BLaER1 treated with 17β-estradiol and CSF1 and Interleukin-3, amounts not matched to agents 10 nM and 100 nM (cell line): ENCODE results near the gene CLIC4.

ENCODE experiments used
- H3K27ac ChIP-seq, 11 experiments: shearing (Covaris generic); formaldehyde crosslinking; 2 replicates each; pipeline ENCODE4 v1.8.1; 2022
- H3K27me3 ChIP-seq, 11 experiments: shearing (Covaris generic); formaldehyde crosslinking; 2 replicates each; pipeline ENCODE4 v1.8.1; 2022
- H3K36me3 ChIP-seq, 11 experiments: shearing (Covaris generic); formaldehyde crosslinking; 2 replicates each; pipeline ENCODE4 v1.8.1; 2022
- H3K4me1 ChIP-seq, 10 experiments: shearing (Covaris generic); formaldehyde crosslinking; 2 replicates each; pipeline ENCODE4 v1.8.1; 2022
- H3K4me2 ChIP-seq, 11 experiments: shearing (Covaris generic); formaldehyde crosslinking; 2 replicates each; pipeline ENCODE4 v1.8.1; 2022
- H3K4me3 ChIP-seq, 10 experiments: shearing (Covaris generic); formaldehyde crosslinking; 2 replicates each; pipeline ENCODE4 v1.8.1; 2022
- H3K9ac ChIP-seq, 11 experiments: shearing (Covaris generic); formaldehyde crosslinking; 2 replicates each; pipeline ENCODE4 v1.8.1; 2022
- H3K9me3 ChIP-seq, 11 experiments: shearing (Covaris generic); formaldehyde crosslinking; replicated peaks in 1 of 11; 2 replicates each; pipeline ENCODE4 v1.8.1; 2022
- H4K20me1 ChIP-seq, 11 experiments: shearing (Covaris generic); formaldehyde crosslinking; 2 replicates each; pipeline ENCODE4 v1.8.1; 2022
- Cebpa-rat ChIP-seq, 11 experiments: shearing (Covaris generic); IDR thresholded peaks; 2 replicates each; pipeline ENCODE4 v1.8.1; 2022

Gene CLIC4

DNA sequence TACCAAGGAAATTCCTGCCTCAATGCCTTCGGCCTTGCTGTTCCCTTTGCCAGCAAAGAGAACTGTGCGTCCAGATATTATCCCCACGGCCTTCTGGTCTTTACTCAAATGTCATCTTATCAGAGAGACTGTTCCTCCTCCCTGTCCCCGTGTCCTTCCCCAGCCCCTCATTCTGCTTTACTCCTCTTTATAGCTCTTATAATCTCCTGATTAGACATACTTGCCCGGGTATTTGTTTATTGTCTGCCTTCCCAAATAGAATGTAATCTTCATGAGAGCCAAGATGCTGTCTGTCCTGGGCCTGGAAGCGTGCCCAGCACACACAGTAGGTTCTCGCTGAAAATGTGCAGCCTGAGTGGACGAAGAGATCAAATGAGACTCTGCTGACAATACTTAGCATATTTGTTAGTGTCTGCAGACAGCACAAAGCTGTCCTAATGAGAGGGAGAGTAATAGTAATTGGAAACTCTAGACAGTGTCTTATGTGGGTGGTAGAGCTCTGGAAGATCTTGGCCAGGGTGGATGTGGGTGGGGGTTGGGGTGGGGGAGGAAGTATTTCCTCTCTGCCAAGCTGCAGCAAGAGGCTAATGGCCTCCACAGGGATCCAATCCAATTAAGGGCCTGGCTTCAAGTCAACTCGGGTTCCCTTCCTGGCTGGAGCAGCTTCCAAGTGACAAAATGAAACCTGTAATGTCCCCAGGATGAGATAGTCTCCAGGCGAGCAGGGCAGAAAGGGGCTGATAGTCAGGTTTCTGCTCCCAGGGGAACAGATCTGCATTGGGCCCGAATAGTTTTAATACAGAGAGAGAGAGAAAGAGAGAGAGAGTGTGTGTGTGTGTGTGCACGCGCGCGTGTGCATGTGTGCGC is 9.5 kb upstream of the CLIC4 start:
- Histone ChIP-seq H3K9ac (peak overlapping the region in 6 of 11 experiments; percentile 14 to 31 (median 24); a peak in 4 of 22 replicates), H4K20me1 (no peaks in the 10 kb centered on the region), H3K36me3 (no peaks in the 10 kb centered on the region)

DNA sequence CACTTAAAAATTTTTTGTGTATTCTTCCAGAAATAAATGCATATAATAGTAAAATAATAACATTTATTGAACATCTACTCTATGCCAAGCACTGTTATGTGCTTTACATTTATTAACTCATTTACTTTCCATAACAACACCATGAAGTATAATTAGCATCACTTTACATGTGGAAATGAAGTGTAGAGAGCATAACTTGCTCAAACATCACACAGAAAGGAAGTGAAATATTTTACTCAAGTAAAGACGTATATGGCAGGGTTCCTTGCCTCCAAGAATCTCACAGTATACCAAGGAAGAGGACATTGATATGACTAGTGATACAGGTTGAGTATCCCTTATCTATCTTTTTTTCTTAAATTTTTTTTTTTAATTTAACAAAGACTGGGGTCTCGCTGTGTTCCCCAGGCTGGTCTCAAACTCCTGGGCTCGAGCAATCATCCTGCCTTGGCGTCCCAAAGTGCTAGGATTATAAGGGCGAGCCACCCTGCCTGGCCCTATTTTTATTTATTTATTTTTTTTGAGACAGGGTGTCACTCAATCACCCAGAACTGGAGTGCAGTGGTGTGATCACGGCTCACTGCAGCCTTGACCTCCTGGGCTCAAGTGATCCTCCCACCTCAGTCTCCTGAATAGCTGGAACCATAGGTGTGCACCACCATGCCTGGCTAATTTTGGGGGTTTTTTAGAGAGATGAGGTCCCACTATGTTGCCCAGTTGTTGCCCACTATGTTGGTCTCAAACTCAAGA is 7.7 kb upstream of the CLIC4 start:
- H4K20me1 ChIP-seq, result no peaks in the 10 kb centered on the region
- peak overlapping the region in 7 of 11 experiments; percentile 16 to 82 (median 65); a peak in 12 of 22 replicates for H3K4me2 ChIP-seq
- H3K9ac ChIP-seq, result 0 out of 22 replicates have a peak overlapping the region, but pooled peaks of 1 of the 11 experiments have one; percentile 24
- H3K9me3 ChIP-seq, result no peaks in the 10 kb centered on the region
- no peaks in the 10 kb centered on the region for H3K27me3 ChIP-seq
- no peak overlapping the region for H3K4me3 ChIP-seq
- H3K27ac ChIP-seq, result peak overlapping the region in 5 of 11 experiments; percentile 3 to 60 (median 46); a peak in 6 of 22 replicates
- H3K36me3 ChIP-seq, result no peaks in the 10 kb centered on the region
- no peak for TF ChIP-seq Cebpa-rat (IDR thresholded peaks at IDR 0.05)
- H3K4me1 ChIP-seq, result peaks cover 28 to 72% (median 63%) of the 10 kb centered on the region in 10 experiments

More for the DNA sequence above, 9.5 kb upstream of the CLIC4 start:
- Histone ChIP-seq H3K4me3 (no peak overlapping the region), H3K9me3 (no peaks in the 10 kb centered on the region), H3K4me1 (peaks cover 24 to 67% (median 60%) of the 10 kb centered on the region in 10 experiments), H3K27ac (peak overlapping the region in 6 of 11 experiments; percentile 27 to 60 (median 34); a peak in 10 of 22 replicates), H3K27me3 (no peaks in the 10 kb centered on the region), H3K4me2 (peak overlapping the region; percentile 40 to 82 (median 64))
- no peak for TF ChIP-seq Cebpa-rat (IDR thresholded peaks at IDR 0.05)

DNA sequence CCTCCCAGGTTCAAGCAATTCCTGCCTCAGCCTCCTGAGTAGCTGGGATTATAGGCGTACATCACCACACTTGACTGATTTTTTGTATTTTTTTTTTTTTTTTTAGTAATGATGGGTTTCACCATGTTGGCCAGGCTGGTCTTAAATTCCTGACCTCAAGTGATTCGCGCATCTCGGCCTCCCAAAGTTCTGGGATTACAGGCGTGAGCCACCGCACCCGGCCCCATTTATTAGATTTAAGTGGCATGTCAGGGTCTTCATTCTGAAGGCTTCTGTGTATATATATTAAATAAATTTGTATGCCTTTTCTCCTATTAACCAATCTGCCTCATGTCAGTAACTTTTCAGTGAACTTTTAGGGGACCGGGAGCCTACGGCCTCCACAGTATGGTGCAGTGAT is 6.0 kb upstream of the CLIC4 start:
- Histone ChIP-seq H3K4me2 (no peak overlapping the region), H3K4me1 (peaks cover 41 to 72% (median 65%) of the 10 kb centered on the region in 10 experiments)

DNA sequence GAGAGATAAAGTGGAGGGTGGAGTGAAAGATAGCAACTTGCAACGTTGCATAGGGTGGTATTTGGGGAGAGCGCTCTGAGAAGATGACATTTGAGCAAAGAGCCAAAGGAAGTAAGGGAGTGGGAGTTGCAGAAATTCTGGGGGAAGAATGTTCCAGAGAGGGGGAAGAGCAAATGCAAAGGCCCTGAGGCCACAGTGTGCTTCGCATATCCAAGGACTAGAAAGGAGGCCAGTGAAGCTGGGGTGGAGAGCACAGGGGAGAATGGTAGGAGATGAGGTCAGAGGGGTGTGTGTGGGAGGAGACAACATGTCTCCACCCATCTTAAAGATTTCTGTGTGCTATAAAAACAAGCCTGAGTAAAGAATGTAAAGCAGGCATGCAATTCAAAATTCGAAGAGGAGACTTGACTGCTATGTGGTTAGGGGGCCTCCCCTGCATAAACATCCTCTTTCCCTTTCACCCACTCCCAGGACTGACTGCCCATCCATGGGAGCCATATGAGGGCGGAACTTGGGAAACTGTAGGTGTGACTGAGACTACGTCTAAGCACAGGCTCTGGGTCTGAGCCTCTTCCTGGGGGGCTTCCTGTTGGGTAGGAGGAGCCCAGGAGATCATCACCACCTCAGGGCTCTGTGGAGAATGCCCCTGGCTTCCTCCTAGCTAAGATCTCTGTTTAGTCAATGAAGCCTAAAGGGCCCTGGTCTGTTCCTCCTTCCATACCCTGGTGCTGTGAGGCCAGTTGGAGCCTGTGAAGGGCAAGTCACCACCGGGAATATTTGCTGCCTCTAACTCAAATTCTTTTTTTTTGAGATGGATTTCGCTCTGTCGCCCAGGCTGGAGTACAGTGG is 2.9 kb upstream of the CLIC4 start:
- TF ChIP-seq Cebpa-rat (IDR thresholded peaks at IDR 0.05), result no peak
- Histone ChIP-seq H3K4me3 (no peak overlapping the region), H3K9me3 (no peaks in the 10 kb centered on the region), H3K27ac (peak overlapping the region in 9 of 11 experiments; percentile 31 to 72 (median 37); a peak in 14 of 22 replicates), H3K36me3 (no peaks in the 10 kb centered on the region), H3K9ac (peak overlapping the region in 5 of 11 experiments; percentile 4 to 47 (median 17); a peak in 4 of 22 replicates), H3K27me3 (no peaks in the 10 kb centered on the region), H3K4me2 (peak overlapping the region; percentile 47 to 85 (median 71)), H4K20me1 (peaks cover 0 to 13% (median 8%) of the 10 kb centered on the region in 11 experiments; a peak in 13 of 22 replicates), H3K4me1 (peaks cover 39 to 54% (median 49%) of the 10 kb centered on the region in 10 experiments)

More for the DNA sequence above, 6.0 kb upstream of the CLIC4 start:
- H3K9ac ChIP-seq, result no peak overlapping the region
- no peaks in the 10 kb centered on the region for H3K9me3 ChIP-seq
- TF ChIP-seq Cebpa-rat (IDR thresholded peaks at IDR 0.05), result no peak
- H3K36me3 ChIP-seq, result no peaks in the 10 kb centered on the region
- no peak overlapping the region for H3K4me3 ChIP-seq
- H3K27me3 ChIP-seq, result no peaks in the 10 kb centered on the region
- no peaks in the 10 kb centered on the region for H4K20me1 ChIP-seq
- H3K27ac ChIP-seq, result no peak overlapping the region

DNA sequence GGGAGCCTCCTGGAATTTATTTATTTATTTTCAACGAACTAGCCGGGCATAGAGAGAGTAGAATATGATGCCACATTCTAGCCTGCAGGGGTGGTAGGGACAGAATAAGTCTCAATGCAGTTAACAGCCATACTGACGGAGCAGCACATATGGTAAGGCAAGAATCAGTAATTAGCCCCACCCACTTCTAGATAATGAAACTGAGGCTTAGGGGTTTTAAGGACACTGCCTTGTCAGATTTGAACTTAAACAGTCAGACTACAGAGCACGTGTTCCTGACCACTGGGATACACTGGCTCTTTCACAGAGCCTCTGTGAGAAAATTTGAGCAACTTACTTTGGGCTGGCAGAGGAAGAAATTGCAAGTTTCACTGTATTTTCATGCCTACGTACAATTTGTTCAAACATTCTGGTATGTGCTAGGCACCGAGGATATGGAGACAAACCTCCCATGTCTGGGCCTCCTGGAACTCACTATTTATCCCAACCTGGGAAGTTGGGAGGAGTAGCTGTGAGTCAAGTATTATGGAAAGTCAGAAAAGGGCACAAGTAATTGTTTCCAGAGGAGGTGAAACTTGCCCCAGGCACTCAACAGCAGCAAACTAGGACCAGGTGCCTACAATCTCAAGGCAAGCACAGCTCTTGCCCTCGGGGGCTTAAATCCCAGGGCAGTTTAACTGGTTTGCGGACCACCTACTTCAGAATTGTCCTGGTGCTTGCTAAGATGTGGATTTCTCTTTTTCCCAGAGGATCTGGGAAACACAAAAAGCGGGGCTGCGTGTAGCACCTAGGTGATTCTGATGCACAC is 1.6 kb upstream of the CLIC4 start:
- Histone ChIP-seq H3K27ac (peak overlapping the region in 6 of 11 experiments; percentile 30 to 72 (median 32); a peak in 6 of 22 replicates), H3K36me3 (no peaks in the 10 kb centered on the region), H3K9ac (peak overlapping the region in 3 of 11 experiments; percentile 15 to 36 (median 26); a peak in 3 of 22 replicates), H3K9me3 (no peaks in the 10 kb centered on the region), H4K20me1 (peaks cover 11 to 26% (median 21%) of the 10 kb centered on the region in 11 experiments; a peak in 21 of 22 replicates), H3K4me3 (no peak overlapping the region), H3K27me3 (no peaks in the 10 kb centered on the region), H3K4me2 (peak overlapping the region; percentile 47 to 85 (median 71); a peak in 21 of 22 replicates), H3K4me1 (peaks cover 47 to 60% (median 55%) of the 10 kb centered on the region in 10 experiments)
- no peak for TF ChIP-seq Cebpa-rat (IDR thresholded peaks at IDR 0.05)

DNA sequence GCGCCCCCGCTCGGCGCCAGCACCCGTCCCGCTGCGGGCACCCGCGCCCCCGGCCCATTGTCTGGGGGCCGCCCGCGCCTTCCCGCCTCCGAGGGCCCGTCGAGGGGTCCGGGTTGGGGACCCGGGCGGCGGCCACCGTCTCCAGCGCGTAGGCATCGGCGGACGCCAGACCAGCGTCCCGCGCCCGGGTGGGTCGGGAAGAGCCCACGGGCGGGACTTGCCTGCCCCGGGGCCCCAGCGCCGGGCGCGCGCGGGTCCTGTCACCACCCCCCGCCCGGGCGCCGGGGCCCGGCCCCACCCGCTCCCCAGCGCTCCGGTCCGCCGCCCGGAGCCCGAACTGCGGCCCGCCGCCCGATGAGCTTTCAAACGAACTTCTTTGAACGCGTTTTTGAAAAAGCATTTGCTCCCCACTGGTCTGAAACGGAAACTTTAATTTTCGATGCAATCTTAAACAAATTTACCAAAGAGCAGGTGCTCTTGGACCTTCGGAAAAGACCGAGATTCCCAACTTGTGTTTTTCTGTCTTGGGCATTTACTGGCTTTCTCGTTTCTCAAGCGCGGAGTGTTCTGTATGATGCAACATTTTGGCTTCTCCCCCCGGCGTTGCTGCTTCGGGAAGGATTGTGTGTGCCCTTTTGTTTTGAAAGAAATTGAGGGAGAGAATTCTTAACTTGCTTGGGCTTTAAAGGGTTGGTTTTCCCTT is 615 bp downstream of the CLIC4 start:
- Histone ChIP-seq H3K9me3 (no peaks in the 10 kb centered on the region), H3K4me1 (peaks cover 61 to 80% (median 73%) of the 10 kb centered on the region in 10 experiments), H3K27me3 (no peaks in the 10 kb centered on the region), H4K20me1 (peaks cover 33 to 48% (median 43%) of the 10 kb centered on the region in 11 experiments; a peak in 21 of 22 replicates), H3K27ac (peak overlapping the region; percentile 91 to 98 (median 97)), H3K4me2 (peak overlapping the region; percentile 70 to 98 (median 85)), H3K36me3 (peaks cover 0 to 16% (median 14%) of the 10 kb centered on the region in 11 experiments; a peak in 17 of 22 replicates), H3K9ac (peak overlapping the region; percentile 96 to 99 (median 98)), H3K4me3 (peak overlapping the region; percentile 79 to 100 (median 98))
- peak; percentile 31 to 96 (median 78); a peak in 20 of 22 replicates for TF ChIP-seq Cebpa-rat (IDR thresholded peaks at IDR 0.05)
